LNCAP (cell line): ENCODE data around the gene TMC4.

ENCODE experiments used
- CTCF ChIP-seq: fragments of 450-650 bp; IDR thresholded peaks from 2 replicates; pipeline ENCODE4 v1.5.1; 2017; ENCODE audit warnings: mild to moderate bottlenecking

Gene TMC4

GRCh38 chr19:54183431-54183830 lies 10.5 kb upstream of the TMC4 start:
- TF ChIP-seq CTCF: no peak

GRCh38 chr19:54180691-54181091 lies 7.7 kb upstream of the TMC4 start:
- TF ChIP-seq CTCF: no peak

- no peak for TF ChIP-seq CTCF
Observed at GRCh38 chr19:54179921-54180461, 7.0 kb upstream of the TMC4 start.

- no peak for TF ChIP-seq CTCF
Observed at GRCh38 chr19:54179262-54179852, 6.4 kb upstream of the TMC4 start.

GRCh38 chr19:54178581-54179261 lies 5.8 kb upstream of the TMC4 start:
- no peak for TF ChIP-seq CTCF

GRCh38 chr19:54173951-54174834 lies 1.2 kb upstream of the TMC4 start:
- TF ChIP-seq CTCF: no peak

GRCh38 chr19:54173359-54173699 lies 369 bp upstream of the TMC4 start:
- TF ChIP-seq CTCF: no peak
